HG03280 (cell line): ENCODE results near the gene HS1BP3.

Experiments used
- ATAC-seq: cut with Tn5 transposase; IDR thresholded peaks from one replicate; pipeline ENCODE4 v1.9.1; 2021; ENCODE audit warnings: mild to moderate bottlenecking, moderate library complexity; ENCODE audit not compliant: unreplicated experiment

Gene HS1BP3

GRCh38 chr2:20604401-20604911 is 46.4 kb downstream of the HS1BP3 start:
- no peak for ATAC-seq

- no peak for ATAC-seq
These were observed 47.1 kb downstream of the HS1BP3 start for GRCh38 chr2:20603791-20604190.

GRCh38 chr2:20602803-20603202 is 48.1 kb downstream of the HS1BP3 start:
- no peak for ATAC-seq

GRCh38 chr2:20600756-20601325 is 50.1 kb downstream of the HS1BP3 start:
- no peak for ATAC-seq

- ATAC-seq, result no peak
These were observed 50.9 kb downstream of the HS1BP3 start for GRCh38 chr2:20599861-20600461.

GRCh38 chr2:20599001-20599600 is 51.8 kb downstream of the HS1BP3 start:
- ATAC-seq, result no peak

- ATAC-seq, result no peak
These were observed 53.1 kb downstream of the HS1BP3 start for GRCh38 chr2:20597860-20598183.

GRCh38 chr2:20596973-20597859 is 53.7 kb downstream of the HS1BP3 start:
- ATAC-seq, result no peak

GRCh38 chr2:20596193-20596972 is 54.5 kb downstream of the HS1BP3 start:
- ATAC-seq, result peak; percentile 0

GRCh38 chr2:20595439-20596192 is 55.3 kb downstream of the HS1BP3 start:
- ATAC-seq, result peak; percentile 86

- ATAC-seq, result peak; percentile 3
These were observed 55.9 kb downstream of the HS1BP3 start for GRCh38 chr2:20594957-20595356.

GRCh38 chr2:20594048-20594750 is 56.7 kb downstream of the HS1BP3 start:
- ATAC-seq, result no peak

GRCh38 chr2:20593072-20594034 is 57.5 kb downstream of the HS1BP3 start:
- ATAC-seq, result no peak

GRCh38 chr2:20592106-20593071 is 58.5 kb downstream of the HS1BP3 start:
- ATAC-seq, result no peak

- no peak for ATAC-seq
These were observed 60.0 kb downstream of the HS1BP3 start for GRCh38 chr2:20590704-20591515.

- no peak for ATAC-seq
These were observed 60.8 kb downstream of the HS1BP3 start for GRCh38 chr2:20589975-20590703.
